GM19324 (cell line): ENCODE measurements around the gene RHOB.

ENCODE experiments used
- ATAC-seq: cut with Tn5 transposase; IDR thresholded peaks from one replicate; pipeline ENCODE4 v1.9.1; 2021; ENCODE audit warnings: mild to moderate bottlenecking, moderate library complexity; ENCODE audit not compliant: unreplicated experiment, low FRiP score

The RHOB gene

GRCh38 chr2:20472569-20472968 is 25.7 kb downstream of the RHOB start:
- no peak for ATAC-seq

- ATAC-seq = no peak
Observed at GRCh38 chr2:20473128-20473527, 26.3 kb downstream of the RHOB start.

GRCh38 chr2:20474757-20475566 is 28.1 kb downstream of the RHOB start:
- no peak for ATAC-seq

GRCh38 chr2:20475567-20475952 is 28.7 kb downstream of the RHOB start:
- no peak for ATAC-seq

GRCh38 chr2:20476481-20476880 is 29.6 kb downstream of the RHOB start:
- ATAC-seq = no peak

- ATAC-seq = no peak
Observed at GRCh38 chr2:20476950-20477349, 30.1 kb downstream of the RHOB start.

GRCh38 chr2:20478961-20479360 is 32.1 kb downstream of the RHOB start:
- no peak for ATAC-seq

- no peak for ATAC-seq
Observed at GRCh38 chr2:20479835-20480234, 33.0 kb downstream of the RHOB start.

GRCh38 chr2:20480913-20481312 is 34.0 kb downstream of the RHOB start:
- ATAC-seq = no peak

GRCh38 chr2:20481798-20482405 is 35.0 kb downstream of the RHOB start:
- no peak for ATAC-seq

GRCh38 chr2:20482725-20483124 is 35.9 kb downstream of the RHOB start:
- no peak for ATAC-seq

GRCh38 chr2:20483194-20483895 is 36.5 kb downstream of the RHOB start:
- ATAC-seq = no peak

- ATAC-seq = no peak
Observed at GRCh38 chr2:20484034-20484617, 37.3 kb downstream of the RHOB start.

- ATAC-seq = no peak
Observed at GRCh38 chr2:20484810-20485611, 38.1 kb downstream of the RHOB start.

- ATAC-seq = no peak
Observed at GRCh38 chr2:20485612-20486388, 38.9 kb downstream of the RHOB start.

- no peak for ATAC-seq
Observed at GRCh38 chr2:20486571-20486970, 39.7 kb downstream of the RHOB start.

- no peak for ATAC-seq
Observed at GRCh38 chr2:20487030-20487391, 40.1 kb downstream of the RHOB start.

- no peak for ATAC-seq
Observed at GRCh38 chr2:20487392-20488174, 40.7 kb downstream of the RHOB start.

- no peak for ATAC-seq
Observed at GRCh38 chr2:20488201-20488641, 41.3 kb downstream of the RHOB start.
